HepG2 (cell line): Measurements from ENCODE around the gene PROC. TPM values are rescaled to one million over a fixed set of nuclear protein-coding genes. Genes with fewer than 3 reads are reported as not detected.

Experiments
- ATAC-seq: fragments of 200-7000 bp; cut with Tn5 transposase; 3 replicates; pipeline ENCODE4 v1.9.1; 2020; ENCODE audit warnings: mild to moderate bottlenecking, moderate library complexity
- BruUV-seq: library from RNA; stranded (reverse); fragments of 400-500 nt; replicated peaks from 2 replicates; lab custom pipeline; 2021; lab: Mats Ljungman, UMichigan
- CTCF ChIA-PET: fragments of 300-600 bp; formaldehyde crosslinking; extraction: SDS; loops from one replicate; lab custom pipeline; 2021; ENCODE audit warnings: low total read pairs, inconsistent platforms, low intra/inter-chr PET ratio; lab: Yijun Ruan, JAX
- POLR2A ChIA-PET: fragments of 350-600 bp; sonication (Branson Sonifier 250); formaldehyde crosslinking; loops from one replicate; lab custom pipeline; 2020; ENCODE audit warnings: antibody characterized with exemption, inconsistent platforms; lab: Yijun Ruan, JAX
- DNase-seq: peaks from one replicate; pipeline ENCODE4 v3.0.0-alpha.2; 2015; ENCODE audit warnings: low spot score
- FAIRE-seq: peaks from 3 replicates; lab custom pipeline; 2011; peaks lifted over from hg19 to GRCh38; lab: Jason Lieb, UNC
- H2AFZ ChIP-seq: one replicate; pipeline ENCODE4 v1.6.1; 2011; ENCODE audit warnings: low read length, inconsistent platforms
- H3K27ac ChIP-seq: fragments of 300-600 bp; 3 replicates; pipeline ENCODE4 v1.8.0; 2011; ENCODE audit warnings: mixed run types, mild to moderate bottlenecking, mixed read lengths, low read length, inconsistent platforms; ENCODE audit not compliant: insufficient read depth; ENCODE audit errors: extremely low read length
- H3K27me3 ChIP-seq, 2 experiments: fragments of 200-600 bp in 1 of 2; 2 replicates in 1 of 2; 3 replicates in 1 of 2; pipeline versions ENCODE4 v1.6.0 to v1.8.0; 2011; ENCODE audit warnings: low read length in 2 of 2, mild to moderate bottlenecking in 2 of 2, moderate library complexity in 2 of 2, inconsistent platforms in 1 of 2; ENCODE audit not compliant: insufficient read depth in 2 of 2, control insufficient read depth in 1 of 2
- H3K36me3 ChIP-seq, 2 experiments: fragments of 200-600 bp in 1 of 2; replicated peaks in 1 of 2; 2 replicates in 1 of 2; 3 replicates in 1 of 2; pipeline versions ENCODE4 v1.5.1 to v1.8.0; 2011; ENCODE audit warnings: low read length in 2 of 2, inconsistent platforms in 1 of 2; ENCODE audit not compliant: insufficient read depth in 2 of 2, control insufficient read depth in 1 of 2
- H3K4me1 ChIP-seq: 2 replicates; pipeline ENCODE4 v1.5.1; 2012; ENCODE audit warnings: low read length, inconsistent platforms; ENCODE audit not compliant: insufficient read depth
- H3K4me2 ChIP-seq: 2 replicates; pipeline ENCODE4 v1.6.0; 2011; ENCODE audit warnings: low read depth, low read length, inconsistent platforms
- H3K4me3 ChIP-seq, 3 experiments: fragments of 200-600 bp in 1 of 3; sonication (generic), shearing (Covaris generic) in 1 of 3; replicated peaks in 1 of 3; 2 replicates each; pipeline ENCODE4 v1.5.1; 2011 to 2016; ENCODE audit warnings: low read length in 3 of 3, inconsistent platforms in 2 of 3, low read depth in 2 of 3, mild to moderate bottlenecking in 2 of 3, control low read depth in 1 of 3, mixed read lengths in 1 of 3; ENCODE audit not compliant: insufficient read depth in 1 of 3
- H3K79me2 ChIP-seq: one replicate; pipeline ENCODE4 v1.6.1; 2011; ENCODE audit warnings: low read length, inconsistent platforms; ENCODE audit not compliant: insufficient read depth
- H3K9ac ChIP-seq: 2 replicates; pipeline ENCODE4 v1.6.0; 2011; ENCODE audit warnings: mild to moderate bottlenecking, low read depth, low read length, inconsistent platforms; ENCODE audit not compliant: insufficient read depth
- H3K9me3 ChIP-seq: 2 replicates; pipeline ENCODE4 v1.5.1; 2012; ENCODE audit warnings: mild to moderate bottlenecking, low read length
- H4K20me1 ChIP-seq: 2 replicates; pipeline ENCODE4 v1.6.0; 2011; ENCODE audit warnings: inconsistent platforms, mild to moderate bottlenecking, low read length, moderate library complexity; ENCODE audit not compliant: insufficient read depth
- AGO2 ChIP-seq: fragments of 200-400 bp; formaldehyde crosslinking; optimal IDR thresholded peaks from 2 replicates; pipeline ENCODE3; 2017; ENCODE audit warnings: mild to moderate bottlenecking, low read depth, low read length, moderate library complexity
- AHDC1 ChIP-seq: sonication (generic); formaldehyde crosslinking; IDR thresholded peaks from 2 replicates; pipeline ENCODE4 v1.5.1; 2020; ENCODE audit warnings: mild to moderate bottlenecking, missing genetic modification reagents, borderline replicate concordance
- SALL2 ChIP-seq: sonication (generic); formaldehyde crosslinking; IDR thresholded peaks from 2 replicates; pipeline ENCODE4 v1.8.1; 2023; ENCODE audit warnings: mild to moderate bottlenecking, missing genetic modification reagents, inconsistent platforms
- SRSF9 ChIP-seq: fragments of 200-400 bp; formaldehyde crosslinking; IDR thresholded peaks from 2 replicates; pipeline ENCODE4 v1.6.1; 2018; ENCODE audit warnings: borderline replicate concordance, mild to moderate bottlenecking, low read depth, low read length; ENCODE audit not compliant: insufficient read depth, poor library complexity, severe bottlenecking
- TBL1XR1 ChIP-seq: fragments of 150-350 bp; IDR thresholded peaks from 2 replicates; pipeline ENCODE4 v1.6.1; 2014; ENCODE audit warnings: borderline replicate concordance, low read length; ENCODE audit not compliant: partially characterized antibody
- THAP7 ChIP-seq: sonication (generic); formaldehyde crosslinking; IDR thresholded peaks from 2 replicates; pipeline ENCODE4 v1.8.1; 2023; ENCODE audit warnings: mild to moderate bottlenecking, missing genetic modification reagents
- YEATS2 ChIP-seq: sonication (generic); formaldehyde crosslinking; IDR thresholded peaks from 2 replicates; pipeline ENCODE4 v1.4.0; 2020; ENCODE audit warnings: missing genetic modification reagents, borderline replicate concordance
- YY1 ChIP-seq: IDR thresholded peaks from 2 replicates; pipeline ENCODE4 v1.6.1; 2011; ENCODE audit warnings: low read length, low read depth, moderate library complexity, mild to moderate bottlenecking; ENCODE audit not compliant: insufficient read depth, insufficient replicate concordance
- ZBTB26 ChIP-seq: IDR thresholded peaks from 2 replicates; pipeline ENCODE4 v1.6.1; 2016; ENCODE audit warnings: missing compliant biosample characterization, missing genetic modification reagents, borderline replicate concordance
- ZNF44 ChIP-seq: sonication (generic); formaldehyde crosslinking; IDR thresholded peaks from 2 replicates; pipeline ENCODE4 v1.5.1; 2020; ENCODE audit warnings: mild to moderate bottlenecking, missing genetic modification reagents
- ZNF512B ChIP-seq: sonication (generic); formaldehyde crosslinking; IDR thresholded peaks from 2 replicates; pipeline ENCODE4 v1.5.1; 2020; ENCODE audit warnings: missing genetic modification reagents, mild to moderate bottlenecking, borderline replicate concordance
- WGBS: methylation state at CpG from one replicate; pipeline ENCODE4 v1.1.6; 2017; ENCODE audit warnings: low lambda C conversion rate; 5-methylcytosine and 5-hydroxymethylcytosine counted together
- in situ Hi-C: cut with HindIII; loops from 2 replicates; pipeline ENCODE4 v1.10.0; 2017; ENCODE audit warnings: low pct_unique_long_range_greater_than_20kb; ENCODE audit not compliant: extremely low pct_ligation_motif_present
- intact Hi-C: fragments of 100-400 bp; cut with micrococcal nuclease; formaldehyde crosslinking; loops from one replicate; pipeline ENCODE4 v1.10.0; 2022; ENCODE audit not compliant: unreplicated experiment
- polyA plus RNA-seq, 8 experiments: library from polyadenylated mRNA; depleted of rRNA in 3 of 8; stranded (reverse) in 7 of 8; unstranded in 1 of 8; fragments of >200 nt; fragmentation: Illumina TruSeq in 4 of 8; extraction: Trizol in 4 of 8; gene quantifications; 2 replicates each; pipeline versions ENCODE4 v1.2.1 to v1.2.3, GENCODE V29; 2011 to 2016; ENCODE audit warnings: low read depth in 4 of 8, missing spikeins in 1 of 8, mixed read lengths in 1 of 8; ENCODE audit not compliant: insufficient read depth in 1 of 8
- total RNA-seq, 5 experiments: library from RNA; depleted of rRNA; stranded (reverse); fragments of >200 nt; fragmentation: Illumina TruSeq; extraction: Trizol; gene quantifications; 2 replicates each; pipeline ENCODE4 v1.2.3, GENCODE V29; 2016; ENCODE audit warnings: low read depth in 1 of 5

PROC gene
- total and polyA plus RNA-seq, 2 of the 13 experiments (the other 11 are each of a cell fraction or from before 2014, with no cell fraction given): 134 to 185 TPM

GRCh38 chr2:127408807-127409099, 9.5 kb upstream of the PROC start:
- Histone ChIP-seq H2AFZ (no peak overlapping the region), H3K36me3 (no peaks in the 10 kb centered on the region), H3K27ac (peak overlapping the region; percentile 82), H3K4me2 (peak overlapping the region; percentile 95), H3K27me3 (no peaks in the 10 kb centered on the region), H4K20me1 (no peaks in the 10 kb centered on the region), H3K4me3 (peak overlapping the region; percentile 71 to 89 (median 77)), H3K79me2 (no peaks in the 10 kb centered on the region), H3K9me3 (0 out of 2 replicates have a peak, but pooled peaks cover 5% of the 10 kb centered on the region), H3K9ac (peak overlapping the region; percentile 91), H3K4me1 (peaks cover 69% of the 10 kb centered on the region)
- intact Hi-C loops (loop anchor here (1.0 to 2.0 kb wide), 2 partner anchors 22 to 30 kb away; partner anchors contain the start of gene MAP3K2), in situ Hi-C loops (no loop called here)
- DNase-seq (peak; percentile 58), FAIRE-seq (no peak), ATAC-seq (no peak)
- 66% methylated on average over 10 of the region's 10 CpGs for WGBS
- POLR2A ChIA-PET: interaction anchor here (0.8 to 2.3 kb wide), 14 partner anchors 9 to 115 kb away, joined by 3 to 48 read pairs (median 5); partner anchors contain the start of genes ERCC3 and PROC
- CTCF ChIA-PET: interaction anchor here (1.0 kb wide), 1 partner anchor 45 kb away, joined by 3 read pairs; no protein-coding TSS in a partner anchor
- BruUV-seq: TSS peak; percentile 84
- TF ChIP-seq THAP7: no peak
- no peak; the same call in 1 of the 2 replicates for TF ChIP-seq ZNF512B
- TF ChIP-seq SALL2 (CRISPR knock-in tag): 0 out of 2 replicates have a peak, but pooled peaks have one; percentile 10
- TF ChIP-seq YEATS2 (CRISPR knock-in tag): no peak
- no peak for TF ChIP-seq AGO2
- TF ChIP-seq AHDC1 (CRISPR knock-in tag): 0 out of 2 replicates have a peak, but pooled peaks have one; percentile 14
- TF ChIP-seq SRSF9: no peak
- TF ChIP-seq YY1: no peak
- 0 out of 2 replicates have a peak, but pooled peaks have one; percentile 54 for TF ChIP-seq ZNF44
- TF ChIP-seq ZBTB26: no peak
- no peak for TF ChIP-seq TBL1XR1
